Motor neuron (in vitro differentiated cells): ENCODE data around the gene CPNE7. TPM values are rescaled to one million over a fixed set of nuclear protein-coding genes. Genes with fewer than 3 reads are reported as not detected.

Source experiments
- ATAC-seq, 8 experiments: fragments of 200-7000 bp; cut with Tn5 transposase; replicated peaks in 6 of 8; 2 replicates each; pipeline ENCODE4 v1.8.0; 2021; ENCODE audit warnings: mild to moderate bottlenecking in 8 of 8, moderate library complexity in 8 of 8
- H3K27ac ChIP-seq, 2 donors: fragments of 250-450 bp; sonication (Bioruptor Pico); 2 replicates each; pipeline ENCODE4 v1.9.0; 2021; ENCODE audit warnings: antibody characterized with exemption in 2 of 2, mild to moderate bottlenecking in 2 of 2, moderate library complexity in 1 of 2
- H3K4me1 ChIP-seq, 2 donors: fragments of 250-450 bp; sonication (Bioruptor Pico); replicated peaks in 1 of 2; 2 replicates each; pipeline ENCODE4 v1.6.1; 2021; ENCODE audit warnings: antibody characterized with exemption in 2 of 2, mild to moderate bottlenecking in 2 of 2, moderate library complexity in 1 of 2
- H3K4me3 ChIP-seq, 5 donors: fragments of 250-450 bp; sonication (Bioruptor Pico); 2 replicates each; pipeline ENCODE4 v1.9.0; 2021; ENCODE audit warnings: antibody characterized with exemption in 5 of 5, mild to moderate bottlenecking in 5 of 5, moderate library complexity in 4 of 5
- WGBS, 10 experiments: fragments of 450-650 bp; shearing (Covaris generic); methylation state at CpG; one replicate each; pipeline ENCODE4 v1.0.0; 2022; 5-methylcytosine and 5-hydroxymethylcytosine counted together
- in situ Hi-C, 9 experiments: fragments of 400-800 bp; cut with MboI; loops; one replicate each; pipeline ENCODE4 v1.15.0; 2021; ENCODE audit warnings: low sequenced_read_pairs in 9 of 9, low pct_unique_long_range_greater_than_20kb in 2 of 9; ENCODE audit not compliant: unreplicated experiment in 9 of 9
- total RNA-seq, 8 experiments: library from RNA; unstranded; fragments of 300-600 nt; gene quantifications; 2 replicates each; pipeline versions ENCODE4 v1.2.3 to v1.2.4, GENCODE V29; 2022

The CPNE7 gene
- total RNA-seq, 8 experiments from 2014 or later: 2.2 to 17.1 (median 7.3) TPM; not detected in 1

DNA sequence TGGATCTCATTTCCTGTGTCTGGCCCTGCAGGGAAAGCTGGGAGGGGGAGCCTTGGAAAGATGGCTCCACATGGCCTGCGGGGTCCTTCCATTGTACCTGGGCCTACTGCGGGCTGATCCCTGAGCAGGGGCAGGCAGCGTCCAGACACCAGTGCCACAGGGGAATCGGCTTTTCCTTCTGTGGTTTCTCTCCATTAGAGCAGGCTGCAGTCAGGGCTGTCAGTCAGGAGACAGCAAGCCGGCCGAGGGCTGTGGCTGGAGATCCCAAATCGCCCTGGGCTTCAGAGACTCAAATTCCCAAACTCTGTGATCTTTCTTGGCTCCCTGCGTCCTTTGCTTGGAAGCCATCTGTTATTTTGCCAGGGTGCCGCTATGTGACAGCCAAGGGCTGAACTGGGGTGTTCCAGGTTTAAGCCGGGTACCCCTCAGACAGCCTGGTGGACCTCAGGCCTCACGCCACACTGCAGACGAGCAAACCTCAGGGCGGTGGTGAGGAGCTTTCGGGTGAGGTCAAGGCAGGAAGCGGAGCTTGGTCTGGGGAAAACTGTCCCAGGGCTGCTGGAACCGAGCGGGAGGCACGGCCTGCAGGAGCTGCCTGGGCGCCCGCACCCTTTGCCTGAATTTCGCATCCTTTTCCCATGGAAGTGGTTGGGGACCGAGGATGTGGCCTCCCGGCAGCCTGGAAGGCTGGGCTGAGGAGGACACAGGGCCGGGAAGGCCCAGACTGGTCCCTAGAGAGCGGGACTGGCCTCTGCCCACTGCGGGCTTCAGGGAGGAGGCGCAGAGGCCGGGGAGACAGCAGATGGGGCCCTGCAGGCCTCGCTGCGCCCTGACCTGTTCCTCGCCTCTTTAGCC lies 1.5 kb upstream of the CPNE7 start:
- Histone ChIP-seq H3K4me1 (peaks cover 4 to 8% of the 10 kb centered on the region in 2 donors), H3K4me3 (peak overlapping the region in 1 of 5 donors; percentile 40), H3K27ac (no peak overlapping the region)
- in situ Hi-C loops: no loop called here
- WGBS, 10 experiments: 59 to 100% (median 79%) methylated on average over 2 to 7 of the region's 31 CpGs; no CpG with 5 or more reads in 4 of the 10 experiments
- ATAC-seq: peak in 1 of 8 experiments; percentile 28

DNA sequence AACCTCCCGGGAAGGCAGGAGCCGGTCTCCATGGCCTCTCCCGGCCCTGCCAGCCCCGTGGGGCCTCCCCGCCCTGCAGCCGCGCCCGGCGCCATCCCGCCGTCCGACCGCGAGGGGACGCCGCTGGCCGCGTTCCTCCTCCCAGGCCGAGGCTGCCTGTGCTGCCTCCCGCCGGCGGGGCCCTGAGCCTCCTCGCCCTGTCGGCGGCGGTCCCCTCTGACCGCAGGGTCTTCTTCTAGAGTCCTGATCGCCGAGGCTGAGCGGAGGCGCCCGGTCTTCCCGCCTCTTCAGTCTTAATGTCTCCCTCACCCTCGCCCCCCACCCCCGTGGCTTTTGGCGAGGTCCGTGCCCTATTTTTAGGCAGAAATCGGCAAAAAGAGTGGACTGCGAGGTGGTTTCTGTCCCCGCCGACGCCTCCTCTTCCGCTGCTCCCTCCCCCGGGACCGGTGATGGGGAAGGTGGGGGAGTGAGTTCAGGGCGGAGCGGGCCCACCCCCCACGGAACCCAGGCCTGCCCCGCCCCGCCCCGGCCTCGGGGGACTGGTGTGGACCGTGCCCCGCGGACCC lies 794 bp upstream of the CPNE7 start:
- Histone ChIP-seq H3K4me3 (peak overlapping the region; percentile 26 to 40 (median 36)), H3K27ac (no peak overlapping the region), H3K4me1 (peaks cover 4 to 8% of the 10 kb centered on the region in 2 donors)
- 0 to 9% methylated on average over 1 to 14 of the region's 55 CpGs; no CpG with 5 or more reads in 8 of the 10 experiments for WGBS, 10 experiments
- in situ Hi-C loops: no loop called here
- peak; percentile 46 to 95 (median 67) for ATAC-seq

DNA sequence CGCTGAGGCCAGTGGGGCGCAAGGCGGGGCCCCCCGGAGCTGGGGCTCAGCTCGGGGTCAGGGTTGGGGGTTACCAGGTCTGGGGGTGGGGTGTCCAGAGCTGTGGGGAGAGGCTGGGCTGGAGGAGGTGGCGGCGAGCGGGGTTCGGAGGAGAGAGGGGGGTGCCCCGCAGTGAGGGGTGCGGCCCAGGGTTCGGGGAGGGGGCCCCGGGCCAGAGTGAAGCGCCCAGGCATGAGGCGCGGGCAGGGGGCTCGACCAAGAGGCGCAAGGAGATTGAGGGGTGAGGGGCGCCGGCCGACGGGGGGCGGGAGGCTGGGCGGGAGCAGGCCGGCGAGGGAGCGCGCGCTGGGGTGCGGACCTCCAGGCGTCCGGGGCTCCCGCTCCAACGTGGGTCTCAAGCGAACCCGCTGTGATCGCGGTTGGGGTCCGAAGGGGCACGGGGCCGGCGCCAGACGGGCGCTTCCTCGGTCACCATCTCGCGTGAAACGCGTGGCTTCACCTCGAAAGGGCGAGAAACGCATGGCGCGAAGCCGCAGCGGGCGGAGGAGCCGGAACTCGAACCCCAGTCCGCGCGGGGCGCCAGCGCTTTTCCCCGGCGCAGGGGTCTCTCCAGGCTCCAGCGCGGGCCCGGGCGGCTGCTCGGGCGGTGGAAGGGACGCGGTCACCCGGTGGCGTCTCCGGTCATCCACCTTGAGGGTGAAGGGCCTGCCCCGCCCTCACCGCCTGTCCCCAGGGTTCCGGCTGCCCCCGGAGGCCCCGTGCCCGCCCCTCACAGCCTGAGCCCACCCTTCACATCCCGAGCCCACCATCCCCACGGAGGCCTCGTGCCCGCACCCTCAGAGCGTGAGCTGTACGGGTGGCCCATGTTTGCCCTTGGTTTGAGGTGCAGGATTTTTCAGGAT lies 846 bp downstream of the CPNE7 start:
- H3K27ac ChIP-seq: no peak overlapping the region
- in situ Hi-C loops: no loop called here
- H3K4me1 ChIP-seq: peaks cover 4 to 8% of the 10 kb centered on the region in 2 donors
- ATAC-seq: no peak
- 8% methylated on average over 5 of the region's 89 CpGs; no CpG with 5 or more reads in 9 of the 10 experiments for WGBS, 10 experiments
- peak overlapping the region; percentile 26 to 40 (median 36) for H3K4me3 ChIP-seq

DNA sequence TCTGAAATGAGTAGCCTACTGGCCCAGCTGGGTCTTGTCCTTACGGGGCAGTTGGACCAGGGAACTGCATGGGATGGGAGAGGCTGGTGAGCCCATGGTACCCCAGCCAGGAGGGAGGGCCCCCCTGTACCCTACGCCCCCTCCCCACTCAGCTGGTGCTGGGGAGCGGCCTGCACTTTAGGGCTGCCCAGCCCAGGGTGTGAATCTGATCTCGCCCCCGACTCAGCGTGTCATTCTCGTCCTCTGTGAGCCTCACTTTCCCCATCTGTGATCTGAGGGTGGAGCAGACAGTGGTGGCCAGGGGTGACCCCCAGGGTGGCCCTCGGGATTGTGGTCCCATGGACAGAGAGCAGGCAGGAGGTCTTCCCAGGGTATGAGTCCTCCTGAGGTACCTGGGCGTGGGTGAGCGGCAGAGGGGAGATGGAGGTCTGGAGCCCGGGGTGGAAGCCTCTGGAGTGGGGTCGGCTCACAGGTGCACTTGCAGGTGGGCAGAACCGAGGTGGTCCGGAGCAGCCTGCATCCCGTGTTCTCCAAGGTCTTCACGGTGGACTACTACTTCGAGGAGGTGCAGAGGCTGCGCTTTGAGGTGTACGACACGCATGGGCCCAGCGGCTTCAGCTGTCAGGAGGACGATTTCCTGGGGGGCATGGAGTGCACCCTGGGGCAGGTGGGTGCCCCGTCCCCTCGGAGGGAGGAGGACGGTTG lies 1.6 kb downstream of the CPNE7 start:
- Histone ChIP-seq H3K4me1 (peaks cover 4 to 8% of the 10 kb centered on the region in 2 donors), H3K4me3 (no peak overlapping the region), H3K27ac (no peak overlapping the region)
- WGBS, 10 experiments: 80 to 90% (median 87%) methylated on average over 1 to 4 of the region's 25 CpGs; no CpG with 5 or more reads in 6 of the 10 experiments
- in situ Hi-C loops: no loop called here
- no peak for ATAC-seq

DNA sequence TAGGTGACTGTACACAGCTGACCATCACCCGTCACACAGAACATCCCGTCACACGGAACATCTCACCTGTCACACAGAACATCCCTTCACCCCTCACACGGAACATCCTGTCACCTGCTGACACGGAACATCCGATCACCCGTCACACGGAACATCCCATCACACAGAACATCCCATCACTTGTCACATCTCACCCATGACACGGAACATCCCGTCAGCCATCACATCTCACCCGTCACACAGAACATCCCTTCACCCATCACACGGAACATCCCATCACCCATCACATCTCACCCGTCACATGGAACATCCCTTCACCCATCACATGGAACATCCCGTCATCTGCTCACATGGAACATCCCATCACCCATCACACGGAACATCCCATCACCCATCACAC lies 3.8 kb downstream of the CPNE7 start:
- no peak overlapping the region for H3K4me3 ChIP-seq
- H3K27ac ChIP-seq: no peak overlapping the region
- in situ Hi-C loops: no loop called here
- peaks cover 4 to 6% of the 10 kb centered on the region in 2 donors for H3K4me1 ChIP-seq
- ATAC-seq: no peak
- 95 to 100% (median 98%) methylated on average over 1 to 12 of the region's 15 CpGs; no CpG with 5 or more reads in 6 of the 10 experiments for WGBS, 10 experiments

DNA sequence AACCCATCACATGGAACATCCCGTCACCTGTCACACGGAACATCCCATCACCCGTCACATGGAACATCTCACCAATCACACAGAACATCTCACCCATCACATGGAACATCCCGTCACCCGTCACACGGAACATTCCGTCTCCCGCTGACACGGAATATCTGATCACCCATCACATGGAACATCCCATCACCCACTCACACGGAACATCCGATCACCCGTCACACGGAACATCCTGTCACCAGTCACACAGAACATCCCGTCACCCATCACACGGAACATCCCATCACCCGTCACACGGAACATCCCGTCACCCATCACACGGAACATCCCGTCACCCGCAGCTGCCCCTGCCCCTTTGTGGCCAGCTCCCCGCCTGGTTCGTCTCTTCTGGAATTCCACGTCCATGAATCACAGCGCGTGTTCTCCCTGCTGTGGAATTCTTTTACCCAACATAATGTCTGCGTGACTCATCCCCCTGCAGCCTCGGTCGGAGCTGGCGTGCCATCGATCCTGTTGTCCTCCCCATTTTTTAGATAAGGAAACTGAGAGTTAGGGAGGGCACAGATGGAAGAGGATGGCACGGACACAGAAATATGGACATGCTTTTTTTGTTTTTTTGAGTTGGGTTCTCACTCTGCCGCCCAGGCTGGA lies 5.6 kb downstream of the CPNE7 start:
- peak in 4 of 8 experiments; percentile 18 to 83 (median 68) for ATAC-seq
- H3K4me3 ChIP-seq: no peak overlapping the region
- no peaks in the 10 kb centered on the region for H3K4me1 ChIP-seq
- in situ Hi-C loops: no loop called here
- no peak overlapping the region for H3K27ac ChIP-seq
- 18 to 100% (median 80%) methylated on average over 1 to 10 of the region's 33 CpGs; no CpG with 5 or more reads in 1 of the 10 experiments for WGBS, 10 experiments

DNA sequence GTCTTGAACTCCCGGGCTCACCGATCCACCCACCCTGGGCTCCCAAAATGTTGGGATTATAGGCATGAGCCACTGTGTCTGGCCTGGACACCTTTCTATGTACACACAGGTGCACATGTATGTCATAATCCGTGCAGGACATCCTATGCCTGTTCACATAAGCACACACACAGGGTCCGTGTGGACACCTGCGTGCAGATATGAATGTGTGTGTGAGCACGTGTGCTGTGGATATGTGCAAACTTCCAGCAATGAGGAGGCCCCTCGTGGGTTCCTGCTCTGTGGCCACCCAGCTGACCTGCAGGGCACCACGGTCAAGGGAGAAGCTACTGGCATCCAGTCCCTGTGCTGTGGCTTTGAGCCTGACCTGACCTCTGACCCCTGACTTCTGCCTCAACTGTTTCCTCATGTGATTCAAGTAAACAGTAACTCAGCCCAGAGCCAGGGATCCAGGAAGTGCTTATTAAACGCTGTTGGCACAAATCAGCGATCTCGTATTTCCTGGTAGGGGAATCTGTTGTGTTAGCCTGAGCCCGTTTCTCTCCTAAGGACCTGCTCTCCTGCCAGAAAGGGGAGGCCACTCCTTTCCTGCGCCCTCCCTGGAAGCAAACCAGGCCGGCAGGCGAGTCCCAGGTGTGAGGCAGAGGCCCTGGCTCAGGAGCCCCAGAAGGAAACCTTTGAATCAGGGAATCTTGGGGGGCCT lies 6.5 kb downstream of the CPNE7 start:
- ATAC-seq: no peak
- in situ Hi-C loops: no loop called here
- no peak overlapping the region for H3K4me3 ChIP-seq
- WGBS, 10 experiments: 42 to 100% (median 84%) methylated on average over 1 to 3 of the region's 15 CpGs; no CpG with 5 or more reads in 4 of the 10 experiments
- no peaks in the 10 kb centered on the region for H3K4me1 ChIP-seq
- no peak overlapping the region for H3K27ac ChIP-seq

DNA sequence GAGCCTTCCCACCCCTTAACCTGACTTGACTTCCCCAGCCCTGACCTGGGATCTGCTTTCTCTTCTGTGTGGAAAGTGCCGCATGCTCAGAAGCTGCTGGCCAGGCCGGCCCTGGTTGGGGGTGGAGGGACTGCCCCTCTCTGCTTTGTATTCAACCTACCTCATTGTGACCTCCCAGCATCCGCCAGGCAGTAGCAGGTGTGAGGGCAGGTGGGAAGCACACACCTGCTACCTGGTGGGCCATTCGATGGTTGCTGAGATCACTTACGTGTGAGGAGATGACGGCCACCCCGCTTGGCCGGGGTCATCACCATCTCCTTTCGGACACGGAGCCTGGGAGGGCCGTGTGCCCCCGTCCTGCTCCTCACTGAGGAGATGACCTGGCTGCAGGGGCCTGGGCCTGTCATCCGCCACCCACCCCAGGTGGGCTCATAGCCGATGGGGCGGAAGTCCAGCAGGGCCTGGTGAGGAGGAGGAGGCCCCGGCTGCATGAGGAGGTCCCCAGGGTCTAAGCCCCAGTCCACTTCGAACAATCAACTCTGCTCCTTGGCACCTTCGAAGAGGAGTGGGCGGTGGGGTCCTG lies 7.1 kb downstream of the CPNE7 start:
- Histone ChIP-seq H3K27ac (no peak overlapping the region), H3K4me1 (no peaks in the 10 kb centered on the region), H3K4me3 (no peak overlapping the region)
- in situ Hi-C loops: no loop called here
- 82% methylated on average over 2 of the region's 19 CpGs; no CpG with 5 or more reads in 9 of the 10 experiments for WGBS, 10 experiments
- no peak for ATAC-seq

DNA sequence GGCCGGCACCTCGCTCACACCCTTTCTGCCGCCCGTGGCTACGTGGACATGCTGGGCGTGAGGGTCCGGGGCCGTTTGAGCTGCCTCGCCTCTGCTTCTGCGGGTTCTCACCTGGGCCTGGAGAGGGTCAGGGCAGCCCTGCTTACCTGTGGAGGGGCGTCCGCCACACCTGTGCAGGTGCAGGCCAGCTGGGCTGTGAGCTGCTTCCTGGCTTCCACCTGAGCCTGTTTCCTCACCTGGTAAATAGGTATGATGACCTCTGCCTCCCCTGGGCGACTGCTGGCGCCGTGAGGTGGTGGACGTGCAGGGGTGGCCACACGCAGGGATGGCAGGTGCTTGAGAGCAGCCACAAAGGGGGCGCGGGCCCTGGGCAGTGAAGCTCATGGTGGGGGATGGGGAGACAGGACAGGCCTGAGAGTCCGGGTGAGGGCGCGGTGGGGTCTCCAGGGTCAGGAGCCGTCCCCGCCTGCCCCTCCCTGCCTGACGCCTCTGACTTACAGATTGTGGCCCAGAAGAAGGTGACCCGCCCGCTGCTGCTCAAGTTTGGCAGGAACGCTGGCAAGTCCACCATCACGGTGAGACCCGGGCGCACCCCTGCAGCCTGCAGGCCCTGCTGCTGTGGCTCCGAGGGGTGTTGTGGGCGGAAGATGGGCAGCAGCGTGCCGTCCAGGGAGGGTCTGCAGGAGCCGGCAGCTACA lies 7.8 kb downstream of the CPNE7 start:
- in situ Hi-C loops: no loop called here
- WGBS, 10 experiments: 87 to 100% (median 88%) methylated on average over 1 to 13 of the region's 36 CpGs; no CpG with 5 or more reads in 7 of the 10 experiments
- peak in 1 of 8 experiments; percentile 8 for ATAC-seq

DNA sequence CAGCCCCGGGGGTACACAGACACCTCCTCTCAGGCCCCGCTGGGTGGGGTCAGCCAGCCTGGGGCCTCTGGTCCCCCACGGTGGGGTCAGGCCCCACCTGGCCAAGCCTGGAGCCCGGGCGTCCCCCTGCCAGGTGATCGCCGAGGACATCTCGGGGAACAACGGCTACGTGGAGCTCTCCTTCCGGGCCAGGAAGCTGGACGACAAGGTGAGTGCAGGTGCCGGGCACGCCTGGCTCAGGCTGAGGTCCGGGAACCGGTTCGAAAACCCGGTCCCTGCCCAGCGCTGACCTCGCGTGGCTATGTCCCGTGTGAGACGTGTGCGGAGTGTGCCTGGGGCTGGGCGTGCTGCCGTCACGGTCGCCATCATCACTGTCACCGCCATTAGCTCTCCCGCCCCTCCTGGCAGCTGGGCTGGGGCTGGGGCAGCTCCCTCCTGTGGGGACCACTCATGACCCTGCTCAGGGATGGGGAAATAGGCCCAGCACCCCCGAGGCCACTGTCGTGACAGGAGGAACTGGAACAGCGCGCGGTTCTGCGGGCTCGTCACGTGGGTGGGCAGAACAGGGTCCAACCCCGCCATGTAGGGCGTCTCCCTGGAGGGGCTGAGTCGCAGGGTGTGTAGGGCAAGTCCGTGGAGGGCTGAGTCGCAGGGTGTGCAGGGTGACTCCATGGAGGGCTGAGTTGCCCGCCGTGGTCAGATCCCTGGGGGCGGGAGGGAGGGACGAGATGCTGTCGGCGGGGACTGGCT lies 8.5 kb downstream of the CPNE7 start:
- Histone ChIP-seq H3K4me3 (no peak overlapping the region), H3K27ac (no peak overlapping the region), H3K4me1 (no peaks in the 10 kb centered on the region)
- ATAC-seq: peak in 2 of 8 experiments; percentile 14 to 26
- in situ Hi-C loops: no loop called here
- 80 to 94% methylated on average over 1 to 15 of the region's 49 CpGs; no CpG with 5 or more reads in 8 of the 10 experiments for WGBS, 10 experiments

More for the DNA sequence above, 7.8 kb downstream of the CPNE7 start:
- H3K27ac ChIP-seq: no peak overlapping the region
- H3K4me1 ChIP-seq: no peaks in the 10 kb centered on the region
- no peak overlapping the region for H3K4me3 ChIP-seq
